GM23338 (cell line): ENCODE results near the gene RSU1. TPM values are rescaled to one million over a fixed set of nuclear protein-coding genes. Genes with fewer than 3 reads are reported as not detected.

Experiments used
- ATAC-seq: fragments of 200-7000 bp; cut with Tn5 transposase; 3 replicates; pipeline ENCODE4 v1.9.1; 2020
- DNase-seq: peaks from one replicate; pipeline ENCODE4 v3.0.0-alpha.2; 2015; ENCODE audit warnings: low spot score
- H2AFZ ChIP-seq: fragments of 200-600 bp; sonication (generic); 2 replicates; pipeline ENCODE4 v1.8.0; 2016; ENCODE audit warnings: antibody characterized with exemption, mild to moderate bottlenecking, moderate library complexity
- H3F3A ChIP-seq: fragments of 200-600 bp; sonication (generic); replicated peaks from 2 replicates; pipeline ENCODE4 v1.8.0; 2017; ENCODE audit warnings: antibody characterized with exemption, mixed run types, low read depth
- H3K27ac ChIP-seq: fragments of 200-600 bp; sonication (generic); 2 replicates; pipeline ENCODE4 v1.6.1; 2016; ENCODE audit warnings: low read depth
- H3K27me3 ChIP-seq: fragments of 200-600 bp; sonication (generic); 2 replicates; pipeline ENCODE4 v1.8.0; 2016; ENCODE audit warnings: mild to moderate bottlenecking, mixed run types, moderate library complexity; ENCODE audit not compliant: insufficient read depth
- H3K36me3 ChIP-seq: fragments of 200-600 bp; sonication (generic); 2 replicates; pipeline ENCODE4 v1.8.0; 2016; ENCODE audit warnings: mild to moderate bottlenecking; ENCODE audit not compliant: insufficient read depth
- H3K4me1 ChIP-seq: fragments of 200-600 bp; sonication (generic); 2 replicates; pipeline ENCODE4 v1.8.0; 2016; ENCODE audit warnings: mild to moderate bottlenecking, moderate library complexity; ENCODE audit not compliant: insufficient read depth
- H3K4me2 ChIP-seq: fragments of 200-600 bp; sonication (generic); 2 replicates; pipeline ENCODE4 v1.7.1; 2017; ENCODE audit warnings: mixed run types
- H3K4me3 ChIP-seq: fragments of 200-600 bp; sonication (generic); 2 replicates; pipeline ENCODE4 v1.6.1; 2016; ENCODE audit warnings: mixed run types
- H3K79me2 ChIP-seq: fragments of 200-600 bp; sonication (generic); replicated peaks from 2 replicates; pipeline ENCODE4 v1.8.0; 2017; ENCODE audit warnings: mild to moderate bottlenecking; ENCODE audit not compliant: insufficient read depth
- H3K9me2 ChIP-seq: fragments of 200-600 bp; sonication (generic); 2 replicates; pipeline ENCODE4 v1.8.0; 2017; ENCODE audit not compliant: insufficient read depth
- H4K20me1 ChIP-seq: fragments of 200-600 bp; sonication (generic); replicated peaks from 2 replicates; pipeline ENCODE4 v1.8.0; 2017; ENCODE audit warnings: mild to moderate bottlenecking; ENCODE audit not compliant: insufficient read depth
- H3K27ac Mint-ChIP-seq: 2 replicates; pipeline ENCODE4 v1.8.0; 2020; ENCODE audit warnings: inconsistent platforms, mild to moderate bottlenecking, moderate library complexity, mixed read lengths
- H3K27me3 Mint-ChIP-seq: 3 replicates; pipeline ENCODE4 v1.8.0; 2022; ENCODE audit warnings: low read depth, mild to moderate bottlenecking, moderate library complexity, mixed read lengths, inconsistent platforms; ENCODE audit not compliant: insufficient read depth, poor library complexity
- H3K36me3 Mint-ChIP-seq: 3 replicates; pipeline ENCODE4 v1.8.0; 2021; ENCODE audit warnings: low read depth, mild to moderate bottlenecking, inconsistent platforms, moderate library complexity, mixed read lengths
- H3K4me1 Mint-ChIP-seq: 3 replicates; pipeline ENCODE4 v1.8.0; 2020; ENCODE audit warnings: mild to moderate bottlenecking, inconsistent platforms, mixed read lengths
- H3K4me3 Mint-ChIP-seq: 3 replicates; pipeline ENCODE4 v1.8.0; 2021; ENCODE audit warnings: moderate library complexity, mild to moderate bottlenecking, inconsistent platforms, mixed read lengths
- H3K9me3 Mint-ChIP-seq: 3 replicates; pipeline ENCODE4 v1.8.0; 2020; ENCODE audit warnings: moderate library complexity, mild to moderate bottlenecking, inconsistent platforms, mixed read lengths
- CREB1 ChIP-seq: fragments of 250-450 bp; sonication (Bioruptor Pico); IDR thresholded peaks from 2 replicates; pipeline ENCODE4 v1.5.0; 2020; ENCODE audit warnings: low read depth, mild to moderate bottlenecking, moderate library complexity
- EZH2 ChIP-seq: fragments of 200-600 bp; sonication (generic); IDR thresholded peaks from one replicate; pipeline ENCODE4 v1.8.0; 2017; ENCODE audit warnings: antibody characterized with exemption, mild to moderate bottlenecking, low read depth; ENCODE audit not compliant: unreplicated experiment
- EZH2phosphoT487 ChIP-seq: fragments of 200-600 bp; sonication (generic); IDR thresholded peaks from one replicate; pipeline ENCODE4 v1.8.1; 2018; ENCODE audit warnings: antibody characterized with exemption; ENCODE audit not compliant: unreplicated experiment
- JUNB ChIP-seq: IDR thresholded peaks from one replicate; pipeline ENCODE4 v1.6.1; 2016; ENCODE audit warnings: antibody characterized with exemption; ENCODE audit not compliant: unreplicated experiment
- NANOG ChIP-seq: IDR thresholded peaks from 2 replicates; pipeline ENCODE4 v1.6.1; 2016; ENCODE audit warnings: antibody characterized with exemption, borderline replicate concordance
- STAT1 ChIP-seq: IDR thresholded peaks from one replicate; pipeline ENCODE4 v1.6.1; 2016; ENCODE audit warnings: antibody characterized with exemption; ENCODE audit not compliant: unreplicated experiment
- ZNF114 ChIP-seq: fragments of 250-450 bp; sonication (Bioruptor Pico); IDR thresholded peaks from 2 replicates; pipeline ENCODE4 v1.5.0; 2020; ENCODE audit warnings: mild to moderate bottlenecking, moderate library complexity
- ZNF331 ChIP-seq: fragments of 250-450 bp; sonication (Bioruptor Pico); IDR thresholded peaks from 2 replicates; pipeline ENCODE4 v1.5.0; 2020; ENCODE audit warnings: low read depth, mild to moderate bottlenecking, moderate library complexity
- polyA plus RNA-seq: library from polyadenylated mRNA; unstranded; fragments of >200 nt; fragmentation: Nextera tagmentation; extraction: Ambion mirVana; gene quantifications from 2 replicates; pipeline ENCODE4 v1.2.1, GENCODE V29; 2016
- total RNA-seq: library from RNA; depleted of rRNA; stranded (reverse); fragments of >200 nt; shearing (Covaris generic); gene quantifications from 2 replicates; pipeline ENCODE4 v1.2.3, GENCODE V29; 2014
- TF ChIP-seq, protein P1 (sequence below): IDR thresholded peaks from one replicate; pipeline ENCODE4 v1.6.1; 2018; ENCODE audit warnings: antibody characterized with exemption; ENCODE audit not compliant: unreplicated experiment
- TF ChIP-seq, protein P2 (sequence below), 2 experiments: fragments of 200-600 bp in 1 of 2; sonication (generic) in 1 of 2; conservative IDR thresholded peaks; 2 replicates each; pipeline versions ENCODE4 v1.5.1 to v1.6.1; 2016 to 2017; ENCODE audit warnings: antibody characterized with exemption in 2 of 2, low read depth in 2 of 2, mild to moderate bottlenecking in 2 of 2, moderate library complexity in 1 of 2
- TF ChIP-seq, protein P3 (sequence below): IDR thresholded peaks from 2 replicates; pipeline ENCODE4 v1.6.1; 2016; ENCODE audit warnings: antibody characterized with exemption

Gene RSU1
- total and polyA plus RNA-seq, 2 experiments from 2014 or later: 62.7 to 96.2 TPM

DNA sequence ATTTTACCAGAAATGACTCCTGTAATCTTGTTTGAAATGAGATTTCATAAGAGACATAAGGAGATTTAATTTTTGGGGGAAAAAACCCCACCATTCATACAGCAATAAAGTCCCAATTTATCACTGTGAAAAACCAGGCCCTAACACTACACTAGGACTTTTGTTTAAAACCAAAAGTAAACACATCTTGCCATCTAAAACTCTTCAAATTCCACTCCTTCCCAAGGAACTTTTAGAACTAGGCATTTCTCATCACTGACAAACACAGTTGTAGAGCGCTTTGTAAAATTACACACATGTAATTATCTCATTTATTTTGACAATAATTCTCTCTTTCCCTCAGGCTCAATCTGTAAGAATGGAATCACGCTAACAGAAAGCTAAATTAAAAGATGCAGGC lies 167.5 kb downstream of the RSU1 start (continued):
- TF ChIP-seq, protein P1, sequence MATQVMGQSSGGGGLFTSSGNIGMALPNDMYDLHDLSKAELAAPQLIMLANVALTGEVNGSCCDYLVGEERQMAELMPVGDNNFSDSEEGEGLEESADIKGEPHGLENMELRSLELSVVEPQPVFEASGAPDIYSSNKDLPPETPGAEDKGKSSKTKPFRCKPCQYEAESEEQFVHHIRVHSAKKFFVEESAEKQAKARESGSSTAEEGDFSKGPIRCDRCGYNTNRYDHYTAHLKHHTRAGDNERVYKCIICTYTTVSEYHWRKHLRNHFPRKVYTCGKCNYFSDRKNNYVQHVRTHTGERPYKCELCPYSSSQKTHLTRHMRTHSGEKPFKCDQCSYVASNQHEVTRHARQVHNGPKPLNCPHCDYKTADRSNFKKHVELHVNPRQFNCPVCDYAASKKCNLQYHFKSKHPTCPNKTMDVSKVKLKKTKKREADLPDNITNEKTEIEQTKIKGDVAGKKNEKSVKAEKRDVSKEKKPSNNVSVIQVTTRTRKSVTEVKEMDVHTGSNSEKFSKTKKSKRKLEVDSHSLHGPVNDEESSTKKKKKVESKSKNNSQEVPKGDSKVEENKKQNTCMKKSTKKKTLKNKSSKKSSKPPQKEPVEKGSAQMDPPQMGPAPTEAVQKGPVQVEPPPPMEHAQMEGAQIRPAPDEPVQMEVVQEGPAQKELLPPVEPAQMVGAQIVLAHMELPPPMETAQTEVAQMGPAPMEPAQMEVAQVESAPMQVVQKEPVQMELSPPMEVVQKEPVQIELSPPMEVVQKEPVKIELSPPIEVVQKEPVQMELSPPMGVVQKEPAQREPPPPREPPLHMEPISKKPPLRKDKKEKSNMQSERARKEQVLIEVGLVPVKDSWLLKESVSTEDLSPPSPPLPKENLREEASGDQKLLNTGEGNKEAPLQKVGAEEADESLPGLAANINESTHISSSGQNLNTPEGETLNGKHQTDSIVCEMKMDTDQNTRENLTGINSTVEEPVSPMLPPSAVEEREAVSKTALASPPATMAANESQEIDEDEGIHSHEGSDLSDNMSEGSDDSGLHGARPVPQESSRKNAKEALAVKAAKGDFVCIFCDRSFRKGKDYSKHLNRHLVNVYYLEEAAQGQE: no peak
- TF ChIP-seq, protein P2, sequence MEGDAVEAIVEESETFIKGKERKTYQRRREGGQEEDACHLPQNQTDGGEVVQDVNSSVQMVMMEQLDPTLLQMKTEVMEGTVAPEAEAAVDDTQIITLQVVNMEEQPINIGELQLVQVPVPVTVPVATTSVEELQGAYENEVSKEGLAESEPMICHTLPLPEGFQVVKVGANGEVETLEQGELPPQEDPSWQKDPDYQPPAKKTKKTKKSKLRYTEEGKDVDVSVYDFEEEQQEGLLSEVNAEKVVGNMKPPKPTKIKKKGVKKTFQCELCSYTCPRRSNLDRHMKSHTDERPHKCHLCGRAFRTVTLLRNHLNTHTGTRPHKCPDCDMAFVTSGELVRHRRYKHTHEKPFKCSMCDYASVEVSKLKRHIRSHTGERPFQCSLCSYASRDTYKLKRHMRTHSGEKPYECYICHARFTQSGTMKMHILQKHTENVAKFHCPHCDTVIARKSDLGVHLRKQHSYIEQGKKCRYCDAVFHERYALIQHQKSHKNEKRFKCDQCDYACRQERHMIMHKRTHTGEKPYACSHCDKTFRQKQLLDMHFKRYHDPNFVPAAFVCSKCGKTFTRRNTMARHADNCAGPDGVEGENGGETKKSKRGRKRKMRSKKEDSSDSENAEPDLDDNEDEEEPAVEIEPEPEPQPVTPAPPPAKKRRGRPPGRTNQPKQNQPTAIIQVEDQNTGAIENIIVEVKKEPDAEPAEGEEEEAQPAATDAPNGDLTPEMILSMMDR (conservative IDR thresholded peaks at IDR 0.05; ENCODE audit: low read depth in 2 of 2): no peak

DNA sequence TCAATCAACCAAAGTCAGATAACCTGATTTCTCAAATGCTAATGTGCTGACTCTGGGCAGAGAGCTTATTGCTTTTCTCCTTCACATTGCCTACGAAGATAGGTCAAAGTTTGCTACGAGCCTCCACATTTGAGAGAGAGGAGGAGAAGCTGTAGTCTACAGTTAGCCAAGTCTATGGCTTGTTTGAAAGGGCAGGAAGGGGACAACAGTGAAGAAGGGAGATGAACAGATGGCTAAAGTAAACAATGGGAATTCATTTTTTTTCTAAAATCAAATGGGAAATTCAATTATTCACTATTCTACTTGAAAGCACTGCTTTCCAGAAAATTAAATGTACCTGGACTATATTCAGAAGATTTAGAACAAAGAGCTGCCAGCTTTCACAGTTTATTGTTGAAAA lies 168.9 kb downstream of the RSU1 start:
- no peak overlapping the region for H3K27ac ChIP-seq
- no peaks in the 10 kb centered on the region for H3K27me3 ChIP-seq
- no peak overlapping the region for H3K4me3 ChIP-seq
- Mint-ChIP-seq H3K4me1 (peaks cover 4% of the 10 kb centered on the region), H3K27me3 (no peaks in the 10 kb centered on the region), H3K9me3 (no peaks in the 10 kb centered on the region), H3K36me3 (no peaks in the 10 kb centered on the region), H3K27ac (no peak overlapping the region), H3K4me3 (no peak overlapping the region)
- H3K79me2 ChIP-seq: no peaks in the 10 kb centered on the region
- no peaks in the 10 kb centered on the region for H3K9me2 ChIP-seq
- 0 out of 2 replicates have a peak, but pooled peaks cover 5% of the 10 kb centered on the region for H4K20me1 ChIP-seq
- H3K36me3 ChIP-seq: no peaks in the 10 kb centered on the region
- ATAC-seq: no peak
- H3K4me1 ChIP-seq: no peaks in the 10 kb centered on the region
- no peak for DNase-seq
- H2AFZ ChIP-seq: no peak overlapping the region
- no peaks in the 10 kb centered on the region for H3F3A ChIP-seq
- H3K4me2 ChIP-seq: no peak overlapping the region
- TF ChIP-seq, protein P1: no peak
- no peak for TF ChIP-seq CREB1
- TF ChIP-seq EZH2: no peak
- TF ChIP-seq ZNF114 (CRISPR knock-in tag): no peak
- TF ChIP-seq STAT1: no peak
- TF ChIP-seq, protein P2 (conservative IDR thresholded peaks at IDR 0.05; ENCODE audit: low read depth in 2 of 2): no peak
- TF ChIP-seq, protein P3, sequence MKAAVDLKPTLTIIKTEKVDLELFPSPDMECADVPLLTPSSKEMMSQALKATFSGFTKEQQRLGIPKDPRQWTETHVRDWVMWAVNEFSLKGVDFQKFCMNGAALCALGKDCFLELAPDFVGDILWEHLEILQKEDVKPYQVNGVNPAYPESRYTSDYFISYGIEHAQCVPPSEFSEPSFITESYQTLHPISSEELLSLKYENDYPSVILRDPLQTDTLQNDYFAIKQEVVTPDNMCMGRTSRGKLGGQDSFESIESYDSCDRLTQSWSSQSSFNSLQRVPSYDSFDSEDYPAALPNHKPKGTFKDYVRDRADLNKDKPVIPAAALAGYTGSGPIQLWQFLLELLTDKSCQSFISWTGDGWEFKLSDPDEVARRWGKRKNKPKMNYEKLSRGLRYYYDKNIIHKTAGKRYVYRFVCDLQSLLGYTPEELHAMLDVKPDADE: no peak
- no peak for TF ChIP-seq EZH2phosphoT487
- no peak for TF ChIP-seq JUNB
- TF ChIP-seq NANOG: no peak
- TF ChIP-seq ZNF331: no peak
